Gastrocnemius medialis (tissue), 4 donors: ENCODE data around the gene MTCL1. TPM values are rescaled to one million over a fixed set of nuclear protein-coding genes. Genes with fewer than 3 reads are reported as not detected.

Source experiments
- ATAC-seq, 2 donors: fragments of 150-250 bp; one replicate each; pipeline ENCODE4 v1.9.1; 2016
- DNase-seq, 2 donors: peaks; one replicate each; pipeline ENCODE4 v3.0.0-alpha.2; 2019
- H3K27ac ChIP-seq, 4 donors: fragments of 200-600 bp; sonication (generic); 1 replicate in 1 of 4; 2 replicates in 3 of 4; pipeline ENCODE4 v1.5.1; 2016 to 2018; ENCODE audit warnings: mild to moderate bottlenecking in 2 of 4, moderate library complexity in 1 of 4
- H3K27me3 ChIP-seq, 3 donors: fragments of 200-600 bp; sonication (generic) in 2 of 3; 1 replicate in 1 of 3; 2 replicates in 2 of 3; pipeline versions ENCODE4 v1.5.1 to v1.6.0; 2016 to 2019; ENCODE audit warnings: mild to moderate bottlenecking in 1 of 3, moderate library complexity in 1 of 3
- H3K36me3 ChIP-seq, 2 donors: fragments of 200-600 bp; sonication (generic) in 1 of 2; one replicate each; pipeline ENCODE4 v1.5.1; 2017 to 2018
- H3K4me1 ChIP-seq, 2 donors: fragments of 200-600 bp; sonication (generic) in 1 of 2; one replicate each; pipeline ENCODE4 v1.5.1; 2016 to 2017; ENCODE audit warnings: mild to moderate bottlenecking in 2 of 2
- H3K4me3 ChIP-seq, 4 donors: fragments of 200-600 bp; sonication (generic) in 3 of 4; 1 replicate in 1 of 4; 2 replicates in 3 of 4; pipeline ENCODE4 v1.5.1; 2016 to 2019; ENCODE audit warnings: mild to moderate bottlenecking in 2 of 4
- H3K9me3 ChIP-seq, 3 donors: fragments of 200-600 bp; sonication (generic) in 2 of 3; 1 replicate in 1 of 3; 2 replicates in 2 of 3; pipeline ENCODE4 v1.5.1; 2016 to 2019
- CTCF ChIP-seq, 5 experiments: fragments of 450-650 bp in 3 of 5; fragments of 200-600 bp in 2 of 5; sonication (generic) in 2 of 5; IDR thresholded peaks in 4 of 5; conservative IDR thresholded peaks in 1 of 5; 1 replicate in 4 of 5; 2 replicates in 1 of 5; pipeline ENCODE4 v1.5.1; 2016 to 2019; ENCODE audit warnings: antibody characterized with exemption in 5 of 5, mild to moderate bottlenecking in 3 of 5, moderate library complexity in 3 of 5
- POLR2A ChIP-seq, 2 donors: fragments of 450-650 bp; IDR thresholded peaks; one replicate each; pipeline ENCODE4 v1.6.1; 2017; ENCODE audit warnings: antibody characterized with exemption in 2 of 2, mild to moderate bottlenecking in 2 of 2, moderate library complexity in 2 of 2
- in situ Hi-C, 4 donors: fragments of 200-750 bp; cut with MboI; loops; one replicate each; pipeline versions ENCODE4 v1.15.0 to v1.8.0; 2017; ENCODE audit warnings: low sequenced_read_pairs in 4 of 4
- intact Hi-C: fragments of 100-400 bp; cut with DNase I; formaldehyde crosslinking; loops from one replicate; pipeline ENCODE4 v1.15.1; 2023; ENCODE audit warnings: low total_unique reads
- total RNA-seq, 4 donors: library from RNA; depleted of rRNA; stranded (reverse); fragments of >200 nt; gene quantifications; one replicate each; pipeline versions ENCODE4 v1.1.0 to v1.2.3, GENCODE V29; 2016

Gene MTCL1
- total RNA-seq, 4 donors from 2014 or later = 2.0 to 8.6 (median 3.5) TPM

GRCh38 chr18:8662560-8663255 is 42.6 kb upstream of the MTCL1 start:
- no peaks in the 10 kb centered on the region for H3K9me3 ChIP-seq
- H3K27me3 ChIP-seq = no peaks in the 10 kb centered on the region
- no peak overlapping the region for H3K27ac ChIP-seq
- H3K4me3 ChIP-seq = no peak overlapping the region
- no peaks in the 10 kb centered on the region for H3K36me3 ChIP-seq
- ATAC-seq (no peak), DNase-seq (no peak)
- in situ Hi-C loops (loop anchor here in 1 of 4 donors (25.0 kb wide), 2 partner anchors 500 to 675 kb away; partner anchors contain the start of gene TWSG1), intact Hi-C loops (no loop called here)
- H3K4me1 ChIP-seq = no peaks in the 10 kb centered on the region
- TF ChIP-seq CTCF (IDR thresholded peaks at IDR 0.05 in 4 of 5, conservative IDR thresholded peaks at IDR 0.05 in 1 of 5) (no peak), POLR2A (IDR thresholded peaks at IDR 0.05) (no peak)

- H3K36me3 ChIP-seq = no peaks in the 10 kb centered on the region
- ATAC-seq (no peak), DNase-seq (no peak)
- no peaks in the 10 kb centered on the region for H3K4me1 ChIP-seq
- H3K4me3 ChIP-seq = no peak overlapping the region
- no peaks in the 10 kb centered on the region for H3K9me3 ChIP-seq
- intact Hi-C loops (no loop called here), in situ Hi-C loops (loop anchor here in 1 of 4 donors (25.0 kb wide), 2 partner anchors 494 to 669 kb away; partner anchors contain the start of gene TWSG1)
- TF ChIP-seq POLR2A (IDR thresholded peaks at IDR 0.05) (no peak), CTCF (IDR thresholded peaks at IDR 0.05 in 4 of 5, conservative IDR thresholded peaks at IDR 0.05 in 1 of 5) (no peak)
- no peaks in the 10 kb centered on the region for H3K27me3 ChIP-seq
- H3K27ac ChIP-seq = no peak overlapping the region
Measured at GRCh38 chr18:8667846-8668245, 37.5 kb upstream of the MTCL1 start.

- H3K27me3 ChIP-seq = no peaks in the 10 kb centered on the region
- ATAC-seq = no peak
- TF ChIP-seq CTCF (IDR thresholded peaks at IDR 0.05 in 4 of 5, conservative IDR thresholded peaks at IDR 0.05 in 1 of 5) (no peak), POLR2A (IDR thresholded peaks at IDR 0.05) (no peak)
- H3K4me3 ChIP-seq = no peak overlapping the region
- no peak for DNase-seq
- no peaks in the 10 kb centered on the region for H3K4me1 ChIP-seq
- in situ Hi-C loops = loop anchor here in 1 of 4 donors (25.0 kb wide), 2 partner anchors 494 to 669 kb away; partner anchors contain the start of gene TWSG1
- intact Hi-C loops = no loop called here
- H3K27ac ChIP-seq = no peak overlapping the region
- H3K36me3 ChIP-seq = no peaks in the 10 kb centered on the region
- H3K9me3 ChIP-seq = no peaks in the 10 kb centered on the region
Measured at GRCh38 chr18:8668381-8668780, 37.0 kb upstream of the MTCL1 start.

- Histone ChIP-seq H3K36me3 (no peaks in the 10 kb centered on the region), H3K4me1 (no peaks in the 10 kb centered on the region), H3K4me3 (no peak overlapping the region), H3K27me3 (no peaks in the 10 kb centered on the region), H3K9me3 (no peaks in the 10 kb centered on the region), H3K27ac (no peak overlapping the region)
- no peak for DNase-seq
- no peak for ATAC-seq
- in situ Hi-C loops = loop anchor here in 1 of 4 donors (25.0 kb wide), 2 partner anchors 493 to 668 kb away; partner anchors contain the start of gene TWSG1
- TF ChIP-seq CTCF (IDR thresholded peaks at IDR 0.05 in 4 of 5, conservative IDR thresholded peaks at IDR 0.05 in 1 of 5) (no peak), POLR2A (IDR thresholded peaks at IDR 0.05) (no peak)
- intact Hi-C loops = no loop called here
Measured at GRCh38 chr18:8669571-8669970, 35.8 kb upstream of the MTCL1 start.
